Right lobe of liver (tissue), 6 donors: Measurements from ENCODE around the gene DKK2. TPM values are rescaled to one million over a fixed set of nuclear protein-coding genes. Genes with fewer than 3 reads are reported as not detected.

Experiments used
- ATAC-seq, 4 donors: fragments of 200-7000 bp; cut with Tn5 transposase; one replicate each; pipeline ENCODE4 v1.9.1; 2020; ENCODE audit warnings: mild to moderate bottlenecking in 4 of 4, moderate library complexity in 4 of 4
- DNase-seq, 3 donors: peaks; one replicate each; pipeline ENCODE4 v3.0.0-alpha.2; 2020
- H3K27ac ChIP-seq, 3 donors: fragments of 200-600 bp; one replicate each; pipeline ENCODE4 v1.8.0; 2022
- H3K27me3 ChIP-seq, 2 donors: fragments of 200-600 bp; one replicate each; pipeline ENCODE4 v1.8.0; 2022
- H3K36me3 ChIP-seq, 4 donors: fragments of 200-600 bp; sonication (generic) in 1 of 4; one replicate each; pipeline versions ENCODE4 v1.5.1 to v1.8.0; 2017 to 2022; ENCODE audit warnings: control low read depth in 1 of 4
- H3K4me1 ChIP-seq, 4 donors: fragments of 200-600 bp; sonication (generic) in 1 of 4; one replicate each; pipeline versions ENCODE4 v1.5.1 to v1.8.0; 2017 to 2022; ENCODE audit warnings: control low read depth in 1 of 4
- H3K4me3 ChIP-seq, 3 donors: fragments of 200-600 bp; one replicate each; pipeline ENCODE4 v1.8.0; 2022
- H3K9me3 ChIP-seq, 4 donors: fragments of 200-600 bp; sonication (generic) in 1 of 4; one replicate each; pipeline versions ENCODE4 v1.5.1 to v1.8.0; 2017 to 2022; ENCODE audit warnings: control low read depth in 1 of 4
- CTCF ChIP-seq, 4 donors: fragments of 200-600 bp in 3 of 4; fragments of 450-650 bp in 1 of 4; IDR thresholded peaks; one replicate each; pipeline versions ENCODE4 v1.5.1 to v1.8.0; 2016 to 2022; ENCODE audit warnings: antibody characterized with exemption in 4 of 4, mild to moderate bottlenecking in 2 of 4
- POLR2A ChIP-seq: fragments of 450-650 bp; IDR thresholded peaks from one replicate; pipeline ENCODE4 v1.6.1; 2017; ENCODE audit warnings: antibody characterized with exemption, mild to moderate bottlenecking
- WGBS: methylation state at CpG from one replicate; pipeline ENCODE4 v1.1.6; 2018; ENCODE audit warnings: low coverage, low lambda C conversion rate; ENCODE audit not compliant: insufficient coverage; ENCODE audit errors: missing lambda C conversion rate; 5-methylcytosine and 5-hydroxymethylcytosine counted together
- intact Hi-C, 2 donors: fragments of 100-400 bp; cut with DNase I; formaldehyde crosslinking; loops; one replicate each; pipeline versions ENCODE4 v1.11.2 to v1.14.1; 2022
- total RNA-seq, 6 experiments: library from RNA; depleted of rRNA in 2 of 6; stranded (reverse); fragments of >200 nt in 2 of 6; fragmentation: NEBNext Ultra II Directional in 3 of 6; extraction: Animal tissue kit (Norgen Biotek cat#: 25700) in 3 of 6; gene quantifications; one replicate each; pipeline versions ENCODE4 v1.1.0 to v1.2.4, GENCODE V29; 2016 to 2023
- donor health status: DM: no; HTN: yes; CAD: no.
- donor health status: DM: no; HTN: no; CAD: no.
- donor health status: DM: no; HTN: no; CAD: no.
- donor health status: DM: no; HTN: yes; CAD: no.
- donor health status: DM: no; HTN: yes; CAD: no.

Gene DKK2
- total RNA-seq, 6 experiments from 2014 or later, result 0.06 to 0.11 (median 0.07) TPM; not detected in 3

- TF ChIP-seq CTCF (IDR thresholded peaks at IDR 0.05), result no peak
- TF ChIP-seq POLR2A, result no peak
- Histone ChIP-seq H3K4me1 (no peaks in the 10 kb centered on the region), H3K27ac (no peak overlapping the region), H3K27me3 (no peaks in the 10 kb centered on the region), H3K36me3 (no peaks in the 10 kb centered on the region), H3K4me3 (no peak overlapping the region), H3K9me3 (no peaks in the 10 kb centered on the region)
- 44% methylated on average over 1 of the region's 1 CpG for WGBS
- ATAC-seq, result no peak
- no peak for DNase-seq
- intact Hi-C loops, result no loop called here
Measured at GRCh38 chr4:107027379-107027778, 8.7 kb downstream of the DKK2 start.

GRCh38 chr4:107018344-107018735 lies 17.8 kb downstream of the DKK2 start:
- H3K9me3 ChIP-seq, result no peaks in the 10 kb centered on the region
- H3K4me1 ChIP-seq, result no peaks in the 10 kb centered on the region
- no peak for DNase-seq
- H3K27me3 ChIP-seq, result no peaks in the 10 kb centered on the region
- TF ChIP-seq CTCF (IDR thresholded peaks at IDR 0.05) (no peak), POLR2A (no peak)
- no peak for ATAC-seq
- no peak overlapping the region for H3K27ac ChIP-seq
- no peak overlapping the region for H3K4me3 ChIP-seq
- 44% methylated on average over 3 of the region's 3 CpGs for WGBS
- H3K36me3 ChIP-seq, result no peaks in the 10 kb centered on the region
- intact Hi-C loops, result no loop called here

- no peak for DNase-seq
Measured at GRCh38 chr4:107017443-107018343, 18.4 kb downstream of the DKK2 start.

GRCh38 chr4:107011312-107011711 lies 24.8 kb downstream of the DKK2 start:
- H3K36me3 ChIP-seq, result no peaks in the 10 kb centered on the region
- DNase-seq, result no peak
- H3K27me3 ChIP-seq, result no peaks in the 10 kb centered on the region
- no peak for ATAC-seq
- TF ChIP-seq POLR2A (no peak), CTCF (IDR thresholded peaks at IDR 0.05) (no peak)
- H3K27ac ChIP-seq, result no peak overlapping the region
- H3K9me3 ChIP-seq, result no peaks in the 10 kb centered on the region
- H3K4me3 ChIP-seq, result no peak overlapping the region
- 48% methylated on average over 3 of the region's 3 CpGs for WGBS
- H3K4me1 ChIP-seq, result no peaks in the 10 kb centered on the region
- intact Hi-C loops, result no loop called here

More at GRCh38 chr4:107017443-107018343, 18.4 kb downstream of the DKK2 start:
- Histone ChIP-seq H3K4me1 (no peaks in the 10 kb centered on the region), H3K4me3 (no peak overlapping the region), H3K27ac (no peak overlapping the region), H3K27me3 (no peaks in the 10 kb centered on the region), H3K36me3 (no peaks in the 10 kb centered on the region), H3K9me3 (no peaks in the 10 kb centered on the region)
- ATAC-seq, result no peak
- TF ChIP-seq CTCF (IDR thresholded peaks at IDR 0.05), result no peak
- no peak for TF ChIP-seq POLR2A
- intact Hi-C loops, result no loop called here
- 44% methylated on average over 7 of the region's 7 CpGs for whole genome bisulfite sequencing
